Omental fat pad (tissue), 4 donors: ENCODE results near the gene KLHL26. TPM values are rescaled to one million over a fixed set of nuclear protein-coding genes. Genes with fewer than 3 reads are reported as not detected.

Experiments
- ATAC-seq: fragments of 150-250 bp; one replicate; pipeline ENCODE4 v1.9.1; 2016; ENCODE audit warnings: mild to moderate bottlenecking, moderate library complexity; ENCODE audit not compliant: low FRiP score
- DNase-seq: peaks from one replicate; pipeline ENCODE4 v3.0.0-alpha.2; 2019; ENCODE audit warnings: low spot score
- CTCF ChIP-seq, 3 donors: fragments of 450-650 bp; IDR thresholded peaks; one replicate each; pipeline ENCODE4 v1.5.1; 2016 to 2017; ENCODE audit warnings: antibody characterized with exemption in 3 of 3, mild to moderate bottlenecking in 3 of 3, moderate library complexity in 2 of 3
- total RNA-seq, 4 donors: library from RNA; depleted of rRNA; stranded (reverse); fragments of >200 nt; gene quantifications; one replicate each; pipeline ENCODE4 v1.1.0, GENCODE V29; 2016

The KLHL26 gene
- total RNA-seq, 4 donors from 2014 or later, result 6.3 to 17.8 (median 11.6) TPM

GRCh38 chr19:18650468-18651041, 13.7 kb downstream of the KLHL26 start:
- peak; percentile 33 for ATAC-seq
- no peak for DNase-seq
- TF ChIP-seq CTCF (IDR thresholded peaks at IDR 0.05), result no peak

- no peak for TF ChIP-seq CTCF (IDR thresholded peaks at IDR 0.05)
- ATAC-seq, result no peak
- no peak for DNase-seq
Observed at GRCh38 chr19:18651300-18651699, 14.5 kb downstream of the KLHL26 start.

- ATAC-seq (no peak), DNase-seq (no peak)
- no peak for TF ChIP-seq CTCF (IDR thresholded peaks at IDR 0.05)
Observed at GRCh38 chr19:18651733-18652132, 14.9 kb downstream of the KLHL26 start.

GRCh38 chr19:18653853-18654252, 17.0 kb downstream of the KLHL26 start:
- ATAC-seq (no peak), DNase-seq (no peak)
- no peak for TF ChIP-seq CTCF (IDR thresholded peaks at IDR 0.05)

GRCh38 chr19:18654469-18654868, 17.6 kb downstream of the KLHL26 start:
- no peak for ATAC-seq
- DNase-seq, result no peak
- no peak for TF ChIP-seq CTCF (IDR thresholded peaks at IDR 0.05)

- TF ChIP-seq CTCF (IDR thresholded peaks at IDR 0.05), result no peak
- ATAC-seq (no peak), DNase-seq (no peak)
Observed at GRCh38 chr19:18655173-18655844, 18.5 kb downstream of the KLHL26 start.
